ENCODE data around the gene ENO3. TPM values are rescaled to one million over a fixed set of nuclear protein-coding genes. Genes with fewer than 3 reads are reported as not detected.
"Not testable (repeated sequence)": the region's sequence is repeated elsewhere in the genome, so short reads cannot be mapped to it uniquely, and the experiment has no call there.

The ENO3 gene
- total RNA-seq, 2 experiments from 2014 or later: 17.2 to 20.5 TPM

DNA sequence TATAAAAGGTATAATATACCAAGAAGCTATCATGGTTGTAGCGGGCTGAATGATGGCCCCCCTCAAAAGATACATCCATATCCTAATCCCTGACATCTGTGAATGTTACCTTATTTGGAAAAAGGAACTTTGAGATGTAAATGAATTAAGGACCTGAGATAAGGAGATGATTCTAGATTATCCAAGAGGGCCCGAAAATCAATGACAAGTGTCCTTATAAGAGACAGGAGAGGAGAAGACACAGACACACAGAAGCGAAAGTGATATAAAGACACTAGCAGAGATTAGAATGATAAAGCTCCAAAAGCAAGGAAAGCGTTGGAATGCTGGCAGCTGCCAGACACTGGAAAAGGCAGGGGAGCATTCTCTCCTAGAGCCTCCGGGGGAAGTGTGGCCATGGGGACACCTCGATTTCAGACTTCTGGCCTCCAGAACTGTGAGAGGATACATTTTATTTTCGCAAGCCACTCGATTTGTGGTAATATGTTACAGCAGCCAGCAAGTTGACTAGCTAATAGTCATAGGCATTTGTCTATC is 31.3 kb upstream of the ENO3 start:
- Mint-ChIP-seq H3K4me1 (ENCODE audit: low read depth) (peaks cover 4% of the 10 kb centered on the region), H3K27ac (no peak overlapping the region)
- POLR2A ChIA-PET: no interaction called here

DNA sequence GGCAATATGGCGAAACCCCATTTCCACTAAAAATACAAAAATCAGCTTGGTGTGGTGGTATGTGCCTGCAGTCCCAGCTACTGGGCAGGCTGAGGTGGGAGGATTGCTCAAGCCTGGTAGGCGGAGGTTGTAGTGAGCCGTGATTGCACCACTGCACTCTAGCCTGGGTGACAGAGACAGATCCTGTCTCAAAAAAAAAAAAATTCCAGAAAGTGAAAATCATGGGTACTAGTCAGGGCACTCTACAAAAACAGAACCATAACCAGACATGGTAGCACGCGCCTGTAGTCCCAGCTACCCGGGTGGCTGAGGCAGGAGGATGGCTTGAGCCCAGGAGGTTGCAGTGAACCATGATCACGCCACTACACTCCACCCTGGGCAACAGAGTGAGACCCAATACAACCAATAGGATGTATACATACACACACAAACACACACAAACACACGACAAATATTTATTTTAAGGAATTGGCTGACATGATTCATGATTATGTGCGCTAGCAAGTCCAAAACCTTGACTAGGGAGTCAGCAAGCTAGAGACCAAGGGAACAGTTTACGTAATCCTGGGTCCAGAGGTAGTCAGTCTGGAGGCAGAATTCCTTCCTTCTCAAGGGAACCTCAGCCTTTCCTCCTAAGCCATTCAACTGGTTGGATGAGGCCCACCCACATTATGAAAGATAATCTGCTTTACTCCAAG is 30.4 kb upstream of the ENO3 start:
- Mint-ChIP-seq H3K27me3 (no peaks in the 10 kb centered on the region), H3K27ac (no peak overlapping the region), H3K4me3 (no peak overlapping the region), H3K9me3 (no peaks in the 10 kb centered on the region), H3K4me1 (ENCODE audit: low read depth) (peaks cover 4% of the 10 kb centered on the region), H3K36me3 (ENCODE audit: low read depth) (no peaks in the 10 kb centered on the region)
- Histone ChIP-seq H3K4me1 (ENCODE audit: insufficient read depth, low read length) (no peaks in the 10 kb centered on the region), H3K27me3 (ENCODE audit: control insufficient read depth in 1 of 2, insufficient read depth in 2 of 2, low read length in 2 of 2) (no peaks in the 10 kb centered on the region), H3K9me3 (ENCODE audit: control insufficient read depth in 1 of 2, insufficient read depth in 1 of 2, low read length in 2 of 2) (no peaks in the 10 kb centered on the region), H3K36me3 (ENCODE audit: insufficient read depth, low read length) (no peaks in the 10 kb centered on the region), H3K4me3 (ENCODE audit: low read length) (no peak overlapping the region), H3K27ac (ENCODE audit: low read depth in 1 of 2, low read length in 2 of 2) (no peak overlapping the region)
- ATAC-seq (ENCODE audit: poor library complexity) (no peak), DNase-seq (peak in 2 of 14 experiments; percentile 42 to 45)
- POLR2A ChIA-PET: no interaction called here
- TF ChIP-seq, protein P1, sequence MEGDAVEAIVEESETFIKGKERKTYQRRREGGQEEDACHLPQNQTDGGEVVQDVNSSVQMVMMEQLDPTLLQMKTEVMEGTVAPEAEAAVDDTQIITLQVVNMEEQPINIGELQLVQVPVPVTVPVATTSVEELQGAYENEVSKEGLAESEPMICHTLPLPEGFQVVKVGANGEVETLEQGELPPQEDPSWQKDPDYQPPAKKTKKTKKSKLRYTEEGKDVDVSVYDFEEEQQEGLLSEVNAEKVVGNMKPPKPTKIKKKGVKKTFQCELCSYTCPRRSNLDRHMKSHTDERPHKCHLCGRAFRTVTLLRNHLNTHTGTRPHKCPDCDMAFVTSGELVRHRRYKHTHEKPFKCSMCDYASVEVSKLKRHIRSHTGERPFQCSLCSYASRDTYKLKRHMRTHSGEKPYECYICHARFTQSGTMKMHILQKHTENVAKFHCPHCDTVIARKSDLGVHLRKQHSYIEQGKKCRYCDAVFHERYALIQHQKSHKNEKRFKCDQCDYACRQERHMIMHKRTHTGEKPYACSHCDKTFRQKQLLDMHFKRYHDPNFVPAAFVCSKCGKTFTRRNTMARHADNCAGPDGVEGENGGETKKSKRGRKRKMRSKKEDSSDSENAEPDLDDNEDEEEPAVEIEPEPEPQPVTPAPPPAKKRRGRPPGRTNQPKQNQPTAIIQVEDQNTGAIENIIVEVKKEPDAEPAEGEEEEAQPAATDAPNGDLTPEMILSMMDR (IDR thresholded peaks at IDR 0.05): no peak
- intact Hi-C loops (cut with DNase I, micrococcal nuclease): no loop called here
- CTCF ChIA-PET: no interaction called here

More for the DNA sequence above, 31.3 kb upstream of the ENO3 start:
- Histone ChIP-seq H3K27me3 (ENCODE audit: control insufficient read depth in 1 of 2, insufficient read depth in 2 of 2, low read length in 2 of 2) (no peaks in the 10 kb centered on the region), H3K36me3 (ENCODE audit: insufficient read depth, low read length) (no peaks in the 10 kb centered on the region), H3K9me3 (ENCODE audit: control insufficient read depth in 1 of 2, insufficient read depth in 1 of 2, low read length in 2 of 2) (no peaks in the 10 kb centered on the region), H3K4me3 (ENCODE audit: low read length) (no peak overlapping the region), H3K27ac (ENCODE audit: low read depth in 1 of 2, low read length in 2 of 2) (no peak overlapping the region), H3K4me1 (ENCODE audit: insufficient read depth, low read length) (no peaks in the 10 kb centered on the region)
- ATAC-seq (ENCODE audit: poor library complexity) (no peak), DNase-seq (no peak)
- intact Hi-C loops (cut with DNase I, micrococcal nuclease): no loop called here
- H3K27me3 Mint-ChIP-seq: no peaks in the 10 kb centered on the region
- TF ChIP-seq, protein P1 (IDR thresholded peaks at IDR 0.05): no peak
- no peaks in the 10 kb centered on the region for H3K9me3 Mint-ChIP-seq
- no peak overlapping the region for H3K4me3 Mint-ChIP-seq
- no peaks in the 10 kb centered on the region for H3K36me3 Mint-ChIP-seq (ENCODE audit: low read depth)
- CTCF ChIA-PET: no interaction called here

DNA sequence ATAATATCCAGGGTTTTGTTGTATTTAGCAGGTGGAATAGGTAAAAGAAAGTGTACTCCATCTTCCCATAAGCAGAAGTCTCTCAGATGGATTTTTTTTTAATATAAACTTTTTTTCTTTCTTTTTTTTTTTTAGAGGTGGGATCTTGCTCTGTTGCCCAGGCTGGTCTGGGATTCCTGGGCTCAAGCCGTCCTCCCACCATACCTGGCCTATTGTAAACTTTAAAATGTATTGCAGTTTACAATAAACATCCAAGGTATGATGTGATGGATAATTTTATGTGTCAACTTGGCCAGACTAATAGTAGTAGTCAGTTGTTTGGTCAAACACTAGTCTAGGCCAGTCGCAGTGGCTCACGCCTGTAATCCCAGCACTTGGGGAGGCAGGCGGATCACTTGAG is 29.6 kb upstream of the ENO3 start:
- no peaks in the 10 kb centered on the region for H3K36me3 ChIP-seq (ENCODE audit: insufficient read depth, low read length)
- Mint-ChIP-seq H3K4me1 (ENCODE audit: low read depth) (peaks cover 4% of the 10 kb centered on the region), H3K9me3 (no peaks in the 10 kb centered on the region), H3K4me3 (no peak overlapping the region), H3K36me3 (ENCODE audit: low read depth) (no peaks in the 10 kb centered on the region), H3K27me3 (no peaks in the 10 kb centered on the region), H3K27ac (no peak overlapping the region)
- no peak for DNase-seq
- intact Hi-C loops (cut with DNase I, micrococcal nuclease): no loop called here
- H3K4me3 ChIP-seq (ENCODE audit: low read length): no peak overlapping the region
- no peaks in the 10 kb centered on the region for H3K9me3 ChIP-seq (ENCODE audit: control insufficient read depth in 1 of 2, insufficient read depth in 1 of 2, low read length in 2 of 2)
- H3K4me1 ChIP-seq (ENCODE audit: insufficient read depth, low read length): no peaks in the 10 kb centered on the region
- H3K27ac ChIP-seq (ENCODE audit: low read depth in 1 of 2, low read length in 2 of 2): no peak overlapping the region
- POLR2A ChIA-PET: no interaction called here
- TF ChIP-seq, protein P1 (IDR thresholded peaks at IDR 0.05): no peak
- ATAC-seq (ENCODE audit: poor library complexity): no peak
- CTCF ChIA-PET: no interaction called here
- no peaks in the 10 kb centered on the region for H3K27me3 ChIP-seq (ENCODE audit: control insufficient read depth in 1 of 2, insufficient read depth in 2 of 2, low read length in 2 of 2)

DNA sequence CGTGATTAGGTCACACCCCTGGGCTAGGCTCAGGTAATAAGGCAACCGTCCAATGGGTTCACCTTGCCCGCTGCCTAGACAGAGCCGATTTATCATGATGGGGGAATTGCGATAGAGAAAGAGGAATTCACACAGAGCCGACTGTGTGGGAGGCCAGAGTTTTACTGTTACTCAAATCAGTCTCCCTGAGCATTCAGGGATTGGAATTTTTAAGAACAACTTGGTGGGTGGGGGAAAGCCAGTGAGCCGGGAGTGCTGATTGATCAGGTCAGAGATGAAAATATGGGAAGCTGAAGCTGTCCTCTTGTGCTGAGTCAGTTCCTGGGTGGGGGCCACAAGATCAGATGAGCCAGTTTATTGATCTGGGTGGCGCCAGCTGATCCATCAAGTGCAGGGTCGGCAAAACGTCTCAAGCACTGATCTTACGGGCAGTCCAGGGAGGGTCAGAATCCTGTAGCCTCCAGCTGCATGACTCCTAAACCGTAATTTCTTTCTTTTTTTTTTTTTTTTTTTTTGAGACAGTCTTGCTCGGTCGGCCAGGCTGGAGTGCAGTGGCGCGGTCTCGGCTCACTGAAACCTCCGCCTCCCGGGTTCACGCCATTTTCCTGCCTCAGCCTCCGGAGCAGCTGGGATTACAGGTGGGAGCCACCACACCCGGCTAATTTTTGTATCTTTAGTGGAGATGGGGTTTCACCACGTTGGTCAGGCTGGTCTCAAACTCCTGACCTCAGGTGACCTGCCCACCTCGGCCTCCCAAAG is 24.2 kb upstream of the ENO3 start:
- H3K27me3 Mint-ChIP-seq, H3K4me3 Mint-ChIP-seq: not testable (repeated sequence)
- peaks cover 14% of the 10 kb centered on the region for H3K36me3 Mint-ChIP-seq (ENCODE audit: low read depth)

More for the DNA sequence above, 24.2 kb upstream of the ENO3 start:
- POLR2A ChIA-PET: interaction anchor here (0.8 kb wide), 1 partner anchor 41 kb away, joined by 3 read pairs; the partner anchor contains the start of gene SPAG7
- CTCF ChIA-PET; H3K4me3 ChIP-seq (ENCODE audit: low read length); DNase-seq; intact Hi-C loops (cut with DNase I, micrococcal nuclease); H3K4me1 Mint-ChIP-seq (ENCODE audit: low read depth); H3K9me3 Mint-ChIP-seq; H3K27ac ChIP-seq (ENCODE audit: low read depth in 1 of 2, low read length in 2 of 2); H3K27me3 ChIP-seq (ENCODE audit: control insufficient read depth in 1 of 2, insufficient read depth in 2 of 2, low read length in 2 of 2); ATAC-seq (ENCODE audit: poor library complexity); H3K36me3 ChIP-seq (ENCODE audit: insufficient read depth, low read length); H3K27ac Mint-ChIP-seq; H3K4me1 ChIP-seq (ENCODE audit: insufficient read depth, low read length); H3K9me3 ChIP-seq (ENCODE audit: control insufficient read depth in 1 of 2, insufficient read depth in 1 of 2, low read length in 2 of 2): not testable (repeated sequence)
